Measurements from ENCODE around the gene MAD1L1. TPM values are rescaled to one million over a fixed set of nuclear protein-coding genes. Genes with fewer than 3 reads are reported as not detected.

Gene MAD1L1
- total RNA-seq, 4 donors from 2014 or later = 60.3 to 149 (median 73.7) TPM

- no peak for TF ChIP-seq CTCF (IDR thresholded peaks at IDR 0.05)
- TF ChIP-seq EP300 (IDR thresholded peaks at IDR 0.05) = no peak
- no peak for TF ChIP-seq POLR2A (IDR thresholded peaks at IDR 0.05)
- no peak for DNase-seq (ENCODE audit: low spot score in 2 of 2)
- H3K4me3 ChIP-seq = no peak overlapping the region
- H3K4me1 ChIP-seq = no peaks in the 10 kb centered on the region
- peaks cover 0 to under 1% (median 0%) of the 10 kb centered on the region in 4 donors for H3K9me3 ChIP-seq
- H3K27me3 ChIP-seq = no peaks in the 10 kb centered on the region
- WGBS, 2 donors = 81 to 86% methylated on average over 17 to 26 of the region's 26 CpGs
- peaks cover 0 to 43% (median 0%) of the 10 kb centered on the region in 3 donors for H3K36me3 ChIP-seq
- H3K27ac ChIP-seq = no peak overlapping the region
These were observed 348.0 kb downstream of the MAD1L1 start for GRCh38 chr7:1884583-1885350.

GRCh38 chr7:1883834-1884582, 348.7 kb downstream of the MAD1L1 start:
- peaks cover 0 to 47% (median 0%) of the 10 kb centered on the region in 3 donors for H3K36me3 ChIP-seq
- H3K9me3 ChIP-seq = peaks cover 0 to 8% (median 0%) of the 10 kb centered on the region in 4 donors
- no peaks in the 10 kb centered on the region for H3K27me3 ChIP-seq
- H3K27ac ChIP-seq = no peak overlapping the region
- H3K4me3 ChIP-seq = no peak overlapping the region
- H3K4me1 ChIP-seq = no peaks in the 10 kb centered on the region
- WGBS, 2 donors = 78 to 83% methylated on average over 24 to 27 of the region's 30 CpGs
- DNase-seq (ENCODE audit: low spot score in 2 of 2) = no peak
- no peak for TF ChIP-seq CTCF (IDR thresholded peaks at IDR 0.05)
- TF ChIP-seq EP300 (IDR thresholded peaks at IDR 0.05) = no peak
- TF ChIP-seq POLR2A (IDR thresholded peaks at IDR 0.05) = no peak

- Histone ChIP-seq H3K9me3 (peaks cover 0 to 16% (median under 1%) of the 10 kb centered on the region in 4 donors), H3K36me3 (peaks cover 0 to 40% (median 0%) of the 10 kb centered on the region in 3 donors), H3K4me1 (no peaks in the 10 kb centered on the region), H3K27ac (no peak overlapping the region), H3K27me3 (no peaks in the 10 kb centered on the region), H3K4me3 (no peak overlapping the region)
- TF ChIP-seq CTCF (IDR thresholded peaks at IDR 0.05) (no peak), EP300 (IDR thresholded peaks at IDR 0.05) (no peak), POLR2A (IDR thresholded peaks at IDR 0.05) (no peak)
- 64% methylated on average over 17 to 18 of the region's 18 CpGs for WGBS, 2 donors
- no peak for DNase-seq (ENCODE audit: low spot score in 2 of 2)
These were observed 349.5 kb downstream of the MAD1L1 start for GRCh38 chr7:1883031-1883761.

- Histone ChIP-seq H3K36me3 (peaks cover 0 to 33% (median 0%) of the 10 kb centered on the region in 3 donors), H3K27me3 (no peaks in the 10 kb centered on the region), H3K4me1 (no peaks in the 10 kb centered on the region), H3K9me3 (peaks cover 0 to 23% (median 3%) of the 10 kb centered on the region in 4 donors), H3K27ac (no peak overlapping the region), H3K4me3 (no peak overlapping the region)
- TF ChIP-seq POLR2A (IDR thresholded peaks at IDR 0.05) (no peak), CTCF (IDR thresholded peaks at IDR 0.05) (no peak), EP300 (IDR thresholded peaks at IDR 0.05) (no peak)
- WGBS, 2 donors = 70 to 73% methylated on average over 12 to 13 of the region's 13 CpGs
- no peak for DNase-seq (ENCODE audit: low spot score in 2 of 2)
These were observed 350.3 kb downstream of the MAD1L1 start for GRCh38 chr7:1882451-1882850.
